NT2/D1 (cell line): ENCODE measurements around the gene GRID2.

Experiments used
- DNase-seq: peaks from one replicate; pipeline ENCODE4 v3.0.0-alpha.2; 2011; ENCODE audit warnings: low read depth, low spot score
- H3K27me3 ChIP-seq: 2 replicates; pipeline ENCODE4 v1.6.0; 2011; ENCODE audit warnings: mild to moderate bottlenecking; ENCODE audit not compliant: insufficient read length, insufficient read depth
- H3K36me3 ChIP-seq: 2 replicates; pipeline ENCODE4 v1.6.1; 2011; ENCODE audit warnings: mild to moderate bottlenecking, low read length, mixed read lengths; ENCODE audit not compliant: insufficient read depth, insufficient read length
- H3K4me1 ChIP-seq: 2 replicates; pipeline ENCODE4 v1.5.1; 2011; ENCODE audit not compliant: insufficient read depth, insufficient read length
- H3K4me3 ChIP-seq: 2 replicates; pipeline ENCODE4 v1.5.1; 2011; ENCODE audit warnings: low read depth; ENCODE audit not compliant: insufficient read length
- H3K9ac ChIP-seq: 2 replicates; pipeline ENCODE4 v1.6.0; 2011; ENCODE audit warnings: low read depth; ENCODE audit not compliant: insufficient read length
- H3K9me3 ChIP-seq: 2 replicates; pipeline ENCODE4 v1.5.1; 2011; ENCODE audit warnings: mild to moderate bottlenecking, low read length; ENCODE audit not compliant: insufficient read depth
- SUZ12 ChIP-seq: IDR thresholded peaks from 2 replicates; pipeline ENCODE4 v1.6.1; 2011; ENCODE audit not compliant: insufficient read length, insufficient read depth; ENCODE audit errors: extremely low read depth
- YY1 ChIP-seq: IDR thresholded peaks from 2 replicates; pipeline ENCODE4 v1.6.1; 2011; ENCODE audit not compliant: insufficient read length, insufficient read depth
- ZNF274 ChIP-seq: IDR thresholded peaks from 2 replicates; pipeline ENCODE4 v1.6.1; 2011; ENCODE audit warnings: mild to moderate bottlenecking, low read depth, low read length

Gene GRID2

DNA sequence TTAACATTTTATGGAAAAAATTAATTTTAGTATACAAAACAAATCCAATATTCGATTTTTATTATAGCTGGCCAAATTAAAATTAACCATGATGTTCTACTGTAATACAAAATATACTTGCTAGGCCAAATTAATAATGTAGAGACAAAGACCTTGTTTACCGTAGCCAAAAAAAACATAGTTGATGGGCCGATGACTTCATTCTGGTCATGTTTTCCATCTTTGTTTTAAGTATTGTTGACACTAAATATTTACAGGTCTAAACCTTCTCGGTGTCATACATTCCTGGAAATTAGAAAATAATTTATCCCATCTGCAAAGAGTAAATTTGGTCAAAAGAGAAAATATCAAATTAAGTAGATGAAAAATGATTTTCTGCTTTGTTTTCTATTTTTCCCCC, 698.5 kb downstream of the GRID2 start:
- H3K4me1 ChIP-seq: no peaks in the 10 kb centered on the region
- no peaks in the 10 kb centered on the region for H3K9me3 ChIP-seq
- no peaks in the 10 kb centered on the region for H3K36me3 ChIP-seq
- no peaks in the 10 kb centered on the region for H3K27me3 ChIP-seq
- no peak for TF ChIP-seq YY1
- no peak for TF ChIP-seq ZNF274
- no peak for TF ChIP-seq SUZ12
- no peak for DNase-seq
- H3K9ac ChIP-seq: no peak overlapping the region
- H3K4me3 ChIP-seq: no peak overlapping the region

DNA sequence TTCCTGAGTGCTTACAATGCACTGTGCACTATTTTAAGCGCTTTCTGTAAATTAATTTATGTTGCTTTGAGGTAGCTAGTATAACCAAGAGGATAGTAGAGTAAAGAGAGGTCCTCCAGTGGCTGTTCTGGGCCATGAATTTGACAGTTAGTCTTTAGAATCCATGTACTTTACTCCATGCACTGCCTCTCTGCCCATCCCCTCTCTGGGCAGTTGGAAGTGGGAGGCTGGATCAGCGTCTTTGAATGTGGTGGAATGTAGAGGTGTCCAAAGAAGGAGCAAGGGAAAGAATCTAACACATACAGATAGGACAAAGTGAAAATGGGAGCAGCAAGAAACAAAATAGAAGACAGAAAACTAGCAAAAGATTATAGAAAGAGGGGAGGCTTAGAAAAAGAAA, 712.6 kb downstream of the GRID2 start:
- H3K9ac ChIP-seq: no peak overlapping the region

GRCh38 chr4:93018243-93018642, 714.5 kb downstream of the GRID2 start:
- DNase-seq: no peak
- Histone ChIP-seq H3K4me1 (no peaks in the 10 kb centered on the region), H3K4me3 (no peak overlapping the region), H3K27me3 (no peaks in the 10 kb centered on the region), H3K9ac (no peak overlapping the region), H3K36me3 (no peaks in the 10 kb centered on the region), H3K9me3 (no peaks in the 10 kb centered on the region)
- TF ChIP-seq SUZ12: no peak
- TF ChIP-seq ZNF274: no peak
- TF ChIP-seq YY1: no peak

More for the DNA sequence above, 712.6 kb downstream of the GRID2 start:
- Histone ChIP-seq H3K36me3 (no peaks in the 10 kb centered on the region), H3K4me1 (no peaks in the 10 kb centered on the region), H3K9me3 (no peaks in the 10 kb centered on the region), H3K27me3 (no peaks in the 10 kb centered on the region), H3K4me3 (no peak overlapping the region)
- DNase-seq: no peak
- no peak for TF ChIP-seq SUZ12
- no peak for TF ChIP-seq YY1
- no peak for TF ChIP-seq ZNF274

- Histone ChIP-seq H3K36me3 (no peaks in the 10 kb centered on the region), H3K9ac (no peak overlapping the region), H3K4me1 (no peaks in the 10 kb centered on the region), H3K9me3 (no peaks in the 10 kb centered on the region), H3K27me3 (no peaks in the 10 kb centered on the region), H3K4me3 (no peak overlapping the region)
- TF ChIP-seq SUZ12 (no peak), YY1 (no peak), ZNF274 (no peak)
- no peak for DNase-seq
Measured at GRCh38 chr4:93018806-93019205, 715.0 kb downstream of the GRID2 start.

- no peaks in the 10 kb centered on the region for H3K36me3 ChIP-seq
- TF ChIP-seq ZNF274: no peak
- TF ChIP-seq SUZ12: no peak
- no peak for TF ChIP-seq YY1
- no peak overlapping the region for H3K9ac ChIP-seq
- DNase-seq: no peak
- no peaks in the 10 kb centered on the region for H3K27me3 ChIP-seq
- H3K4me1 ChIP-seq: no peaks in the 10 kb centered on the region
- H3K9me3 ChIP-seq: no peaks in the 10 kb centered on the region
- no peak overlapping the region for H3K4me3 ChIP-seq
Measured at GRCh38 chr4:93029769-93030168, 726.0 kb downstream of the GRID2 start.

- Histone ChIP-seq H3K4me1 (no peaks in the 10 kb centered on the region), H3K27me3 (no peaks in the 10 kb centered on the region), H3K4me3 (no peak overlapping the region), H3K36me3 (no peaks in the 10 kb centered on the region), H3K9ac (no peak overlapping the region), H3K9me3 (no peaks in the 10 kb centered on the region)
- no peak for DNase-seq
- TF ChIP-seq YY1 (no peak), ZNF274 (no peak), SUZ12 (no peak)
Measured at GRCh38 chr4:93030670-93031069, 726.9 kb downstream of the GRID2 start.

DNA sequence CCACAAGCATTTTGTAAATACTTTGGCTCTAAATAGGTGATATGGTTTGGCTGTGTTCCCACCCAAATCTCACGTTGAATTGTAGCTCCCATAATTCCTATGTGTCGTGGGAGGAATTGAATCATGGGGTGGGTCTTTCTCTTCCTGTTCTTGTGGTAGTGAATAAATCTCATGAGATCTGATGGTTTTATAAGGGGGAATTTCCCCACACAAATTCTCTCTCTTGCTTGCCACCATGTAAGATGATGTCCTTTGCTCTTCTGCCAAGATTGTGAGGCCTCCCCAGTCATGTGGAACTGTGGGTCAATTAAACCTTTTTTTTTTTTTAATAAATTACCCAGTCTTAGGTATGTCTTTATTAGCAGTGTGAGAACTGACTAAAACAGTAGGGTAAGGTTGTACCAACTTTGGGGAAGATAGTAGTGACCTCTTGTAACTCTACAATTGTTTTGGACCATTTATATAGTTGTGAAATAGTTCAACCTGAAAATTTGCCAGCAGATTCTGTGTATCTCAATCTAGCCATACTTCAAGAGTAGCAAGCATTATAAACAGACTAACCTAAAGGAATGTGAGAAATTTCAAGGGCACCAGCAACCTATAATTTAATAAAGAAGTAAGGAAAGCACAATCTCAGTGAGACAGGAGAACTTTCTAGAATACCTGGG, 727.8 kb downstream of the GRID2 start:
- Histone ChIP-seq H3K9ac (no peak overlapping the region), H3K36me3 (no peaks in the 10 kb centered on the region), H3K4me1 (no peaks in the 10 kb centered on the region), H3K27me3 (no peaks in the 10 kb centered on the region), H3K4me3 (no peak overlapping the region), H3K9me3 (no peaks in the 10 kb centered on the region)
- TF ChIP-seq ZNF274 (no peak), YY1 (no peak), SUZ12 (no peak)
- DNase-seq: no peak

GRCh38 chr4:93042746-93043145, 739.0 kb downstream of the GRID2 start:
- DNase-seq: no peak
- Histone ChIP-seq H3K36me3 (no peaks in the 10 kb centered on the region), H3K4me3 (no peak overlapping the region), H3K4me1 (no peaks in the 10 kb centered on the region), H3K9ac (no peak overlapping the region), H3K27me3 (no peaks in the 10 kb centered on the region), H3K9me3 (no peaks in the 10 kb centered on the region)
- no peak for TF ChIP-seq ZNF274
- TF ChIP-seq SUZ12: no peak
- TF ChIP-seq YY1: no peak
